Panc1 (cell line): ENCODE results near the gene DIP2C.

Experiments
- CTCF ChIP-seq: fragments of 450-650 bp; IDR thresholded peaks from 2 replicates; pipeline ENCODE4 v1.5.1; 2017; ENCODE audit warnings: mild to moderate bottlenecking
- POLR2AphosphoS5 ChIP-seq: IDR thresholded peaks from 2 replicates; pipeline ENCODE4 v1.6.1; 2012; ENCODE audit warnings: mild to moderate bottlenecking, low read depth, low read length, moderate library complexity
- SIN3A ChIP-seq: IDR thresholded peaks from 2 replicates; pipeline ENCODE4 v1.6.1; 2012; ENCODE audit warnings: low read depth, mild to moderate bottlenecking, low read length, moderate library complexity, borderline replicate concordance; ENCODE audit not compliant: insufficient read depth
- TCF7L2 ChIP-seq: IDR thresholded peaks from 2 replicates; pipeline ENCODE4 v1.6.1; 2011; ENCODE audit warnings: mild to moderate bottlenecking, low read depth, low read length, inconsistent platforms

GRCh38 chr10:391305-391704 lies 298.2 kb downstream of the DIP2C start:
- TF ChIP-seq POLR2AphosphoS5 (no peak), CTCF (no peak), TCF7L2 (no peak), SIN3A (no peak)
